ENCODE data around the gene APOH. TPM values are rescaled to one million over a fixed set of nuclear protein-coding genes. Genes with fewer than 3 reads are reported as not detected.
A peak's percentile ranks its signal among the peaks of the same experiment; 100 is the strongest.

Gene APOH
- total and polyA plus RNA-seq, 2 of the 13 experiments (the other 11 are each of a cell fraction or from before 2014, with no cell fraction given) = 4,846 to 5,748 TPM

- TF ChIP-seq, protein P1, sequence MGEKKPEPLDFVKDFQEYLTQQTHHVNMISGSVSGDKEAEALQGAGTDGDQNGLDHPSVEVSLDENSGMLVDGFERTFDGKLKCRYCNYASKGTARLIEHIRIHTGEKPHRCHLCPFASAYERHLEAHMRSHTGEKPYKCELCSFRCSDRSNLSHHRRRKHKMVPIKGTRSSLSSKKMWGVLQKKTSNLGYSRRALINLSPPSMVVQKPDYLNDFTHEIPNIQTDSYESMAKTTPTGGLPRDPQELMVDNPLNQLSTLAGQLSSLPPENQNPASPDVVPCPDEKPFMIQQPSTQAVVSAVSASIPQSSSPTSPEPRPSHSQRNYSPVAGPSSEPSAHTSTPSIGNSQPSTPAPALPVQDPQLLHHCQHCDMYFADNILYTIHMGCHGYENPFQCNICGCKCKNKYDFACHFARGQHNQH (CRISPR knock-in tag; IDR thresholded peaks at IDR 0.05) = no peak; the same call in 1 of the 2 replicates
- TF ChIP-seq ZNF282 (IDR thresholded peaks at IDR 0.05; ENCODE audit: partially characterized antibody) = no peak
- TF ChIP-seq GABPA (IDR thresholded peaks at IDR 0.05; ENCODE audit: low read depth, low read length) = no peak
- peak; percentile 37; the same call in 1 of the 2 replicates for TF ChIP-seq GABPA (CRISPR knock-in tag; IDR thresholded peaks at IDR 0.05; ENCODE audit: low read depth)
- TF ChIP-seq HOXA5 (CRISPR knock-in tag; IDR thresholded peaks at IDR 0.05) = 0 out of 2 replicates have a peak, but pooled peaks have one; percentile 65
- no peak for TF ChIP-seq ZNF136 (CRISPR knock-in tag; IDR thresholded peaks at IDR 0.05; ENCODE audit: low read depth)
- peak; percentile 92; the same call in 1 of the 2 replicates for TF ChIP-seq MED13 (CRISPR knock-in tag; IDR thresholded peaks at IDR 0.05)
- TF ChIP-seq ZNF441 (CRISPR knock-in tag; IDR thresholded peaks at IDR 0.05; ENCODE audit: borderline replicate concordance) = no peak
- TF ChIP-seq FLYWCH1 (CRISPR knock-in tag; IDR thresholded peaks at IDR 0.05) = no peak
- TF ChIP-seq ZNF850 (CRISPR knock-in tag; conservative IDR thresholded peaks at IDR 0.05) = no peak
- 0 out of 2 replicates have a peak, but pooled peaks have one; percentile 34 for TF ChIP-seq NKX3-1 (CRISPR knock-in tag; IDR thresholded peaks at IDR 0.05)
- peak; percentile 78 for TF ChIP-seq TCF7L2 (IDR thresholded peaks at IDR 0.05; ENCODE audit: low read depth, low read length)
- peak; percentile 77; the same call in 1 of the 2 replicates for TF ChIP-seq RCOR2 (CRISPR knock-in tag; IDR thresholded peaks at IDR 0.05)
- TF ChIP-seq HOXA3 (CRISPR knock-in tag; IDR thresholded peaks at IDR 0.05) = no peak
- peak; percentile 58 for TF ChIP-seq ASH2L (IDR thresholded peaks at IDR 0.05; ENCODE audit: insufficient read length, low read depth, low read length)
- TF ChIP-seq GFI1 (CRISPR knock-in tag; IDR thresholded peaks at IDR 0.05; ENCODE audit: borderline replicate concordance) = no peak
- no peak for TF ChIP-seq POLR2AphosphoS2 (IDR thresholded peaks at IDR 0.05; ENCODE audit: low read depth, low read length)
- TF ChIP-seq ZNF10 (CRISPR knock-in tag; IDR thresholded peaks at IDR 0.05; ENCODE audit: borderline replicate concordance, low read depth) = no peak
- no peak for TF ChIP-seq ZNF292 (CRISPR knock-in tag; IDR thresholded peaks at IDR 0.05; ENCODE audit: borderline replicate concordance, low read depth)
- no peak for TF ChIP-seq GATAD1 (CRISPR knock-in tag; IDR thresholded peaks at IDR 0.05)
- no peak for TF ChIP-seq ZFP36L1 (CRISPR knock-in tag; IDR thresholded peaks at IDR 0.05)
- TF ChIP-seq NFRKB (IDR thresholded peaks at IDR 0.05) = no peak
- TF ChIP-seq ZMYM4 (CRISPR knock-in tag; IDR thresholded peaks at IDR 0.05) = no peak
- TF ChIP-seq ZFP90 (CRISPR knock-in tag; IDR thresholded peaks at IDR 0.05; ENCODE audit: borderline replicate concordance) = 0 out of 2 replicates have a peak, but pooled peaks have one; percentile 6
- TF ChIP-seq, protein P2, sequence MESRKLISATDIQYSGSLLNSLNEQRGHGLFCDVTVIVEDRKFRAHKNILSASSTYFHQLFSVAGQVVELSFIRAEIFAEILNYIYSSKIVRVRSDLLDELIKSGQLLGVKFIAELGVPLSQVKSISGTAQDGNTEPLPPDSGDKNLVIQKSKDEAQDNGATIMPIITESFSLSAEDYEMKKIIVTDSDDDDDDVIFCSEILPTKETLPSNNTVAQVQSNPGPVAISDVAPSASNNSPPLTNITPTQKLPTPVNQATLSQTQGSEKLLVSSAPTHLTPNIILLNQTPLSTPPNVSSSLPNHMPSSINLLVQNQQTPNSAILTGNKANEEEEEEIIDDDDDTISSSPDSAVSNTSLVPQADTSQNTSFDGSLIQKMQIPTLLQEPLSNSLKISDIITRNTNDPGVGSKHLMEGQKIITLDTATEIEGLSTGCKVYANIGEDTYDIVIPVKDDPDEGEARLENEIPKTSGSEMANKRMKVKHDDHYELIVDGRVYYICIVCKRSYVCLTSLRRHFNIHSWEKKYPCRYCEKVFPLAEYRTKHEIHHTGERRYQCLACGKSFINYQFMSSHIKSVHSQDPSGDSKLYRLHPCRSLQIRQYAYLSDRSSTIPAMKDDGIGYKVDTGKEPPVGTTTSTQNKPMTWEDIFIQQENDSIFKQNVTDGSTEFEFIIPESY (CRISPR knock-in tag; IDR thresholded peaks at IDR 0.05) = no peak
- no peak for TF ChIP-seq ZNF263 (CRISPR knock-in tag; IDR thresholded peaks at IDR 0.05)
- no peak for TF ChIP-seq ZNF790 (CRISPR knock-in tag; IDR thresholded peaks at IDR 0.05; ENCODE audit: borderline replicate concordance)
- TF ChIP-seq ZNF431 (CRISPR knock-in tag; IDR thresholded peaks at IDR 0.05; ENCODE audit: borderline replicate concordance, low read depth) = no peak
- TF ChIP-seq ZNF224 (CRISPR knock-in tag; IDR thresholded peaks at IDR 0.05) = no peak
- peak; percentile 80 for TF ChIP-seq RXRB (CRISPR knock-in tag; IDR thresholded peaks at IDR 0.05; ENCODE audit: borderline replicate concordance)
Observed at GRCh38 chr17:66235377-66235994, 6.3 kb upstream of the APOH start (continued).

Measured in HepG2 (cell line).